Psoas muscle (tissue), 8 donors: ENCODE data around the gene SEZ6L. TPM values are rescaled to one million over a fixed set of nuclear protein-coding genes. Genes with fewer than 3 reads are reported as not detected.

Source experiments
- ATAC-seq, 4 donors: fragments of 200-7000 bp; cut with Tn5 transposase; one replicate each; pipeline ENCODE4 v1.9.1; 2020; ENCODE audit warnings: moderate library complexity in 3 of 4, mild to moderate bottlenecking in 2 of 4
- DNase-seq, 2 donors: peaks; one replicate each; pipeline ENCODE4 v3.0.0-alpha.2; 2020
- H3K27ac ChIP-seq: fragments of 200-600 bp; one replicate; pipeline ENCODE4 v1.8.0; 2022
- H3K27me3 ChIP-seq, 3 donors: fragments of 200-600 bp in 1 of 3; one replicate each; pipeline versions ENCODE4 v1.6.1 to v1.8.0; 2013 to 2022; ENCODE audit warnings: low read length in 2 of 3, mild to moderate bottlenecking in 2 of 3, moderate library complexity in 1 of 3; ENCODE audit not compliant: insufficient read depth in 3 of 3
- H3K36me3 ChIP-seq, 2 donors: fragments of 200-600 bp in 1 of 2; one replicate each; pipeline versions ENCODE4 v1.6.1 to v1.8.0; 2013 to 2022; ENCODE audit warnings: low read depth in 1 of 2, mild to moderate bottlenecking in 1 of 2, moderate library complexity in 1 of 2; ENCODE audit not compliant: insufficient read depth in 1 of 2
- H3K4me1 ChIP-seq: fragments of 200-600 bp; one replicate; pipeline ENCODE4 v1.8.0; 2022
- H3K4me3 ChIP-seq: fragments of 200-600 bp; one replicate; pipeline ENCODE4 v1.8.0; 2022; ENCODE audit warnings: mild to moderate bottlenecking
- H3K9me3 ChIP-seq: fragments of 200-600 bp; one replicate; pipeline ENCODE4 v1.8.0; 2022
- CTCF ChIP-seq: fragments of 200-600 bp; IDR thresholded peaks from one replicate; pipeline ENCODE4 v1.8.0; 2022; ENCODE audit warnings: antibody characterized with exemption
- WGBS, 3 donors: extraction: QIAGEN DNeasy Blood & Tissue Kit; methylation state at CpG; one replicate each; pipeline versions ENCODE4 v1.1.6 to v1.1.7; 2013; 5-methylcytosine and 5-hydroxymethylcytosine counted together
- intact Hi-C, 2 donors: fragments of 100-400 bp; cut with DNase I; formaldehyde crosslinking; loops; one replicate each; pipeline versions ENCODE4 v1.11.0 to v1.14.2; 2022
- polyA plus RNA-seq, 3 donors: library from polyadenylated mRNA; stranded (reverse); fragments of 200-250 nt; gene quantifications; one replicate each; pipeline ENCODE4 v1.2.3, GENCODE V29; 2013
- total RNA-seq, 4 donors: library from RNA; stranded (reverse); fragmentation: NEBNext Ultra II Directional in 2 of 4; extraction: Animal tissue kit (Norgen Biotek cat#: 25700) in 2 of 4; gene quantifications; one replicate each; pipeline versions ENCODE4 v1.2.1 to v1.2.4, GENCODE V29; 2021 to 2023
- donor health status: healthy with polysubstance abuse.
- donor health status: DM: no; HTN: no; CAD: no; lungs with moderate emphysema.
- donor health status: Bipolar disorder and iron deficiency.
- donor health status: healthy.
- donor health status: DM: yes; HTN: yes; CAD: no.
- donor health status: DM: no; HTN: no; CAD: no.
- donor health status: DM: no; HTN: no; CAD: no.
- donor health status: DM: yes; HTN: yes; CAD: no.

SEZ6L gene
- total and polyA plus RNA-seq, 7 donors = 0.04 to 0.06 TPM; not detected in 5

GRCh38 chr22:26238596-26238995 lies 69.3 kb downstream of the SEZ6L start:
- H3K4me3 ChIP-seq = no peak overlapping the region
- ATAC-seq (no peak), DNase-seq (no peak)
- no peaks in the 10 kb centered on the region for H3K9me3 ChIP-seq
- H3K27ac ChIP-seq = no peak overlapping the region
- intact Hi-C loops = no loop called here
- TF ChIP-seq CTCF = no peak
- H3K27me3 ChIP-seq = no peaks in the 10 kb centered on the region
- WGBS, 3 donors = 53 to 73% (median 59%) methylated on average over 3 of the region's 3 CpGs
- H3K36me3 ChIP-seq = no peaks in the 10 kb centered on the region
- peaks cover 13% of the 10 kb centered on the region for H3K4me1 ChIP-seq

- WGBS, 3 donors = 74 to 77% (median 75%) methylated on average over 4 of the region's 4 CpGs
These were observed 70.3 kb downstream of the SEZ6L start for GRCh38 chr22:26239581-26239980.

GRCh38 chr22:26241361-26241760 lies 72.1 kb downstream of the SEZ6L start:
- ATAC-seq (no peak), DNase-seq (no peak)
- H3K4me1 ChIP-seq = no peaks in the 10 kb centered on the region
- H3K36me3 ChIP-seq = no peaks in the 10 kb centered on the region
- WGBS, 3 donors = 75 to 87% (median 85%) methylated on average over 8 of the region's 8 CpGs
- TF ChIP-seq CTCF = no peak
- no peaks in the 10 kb centered on the region for H3K27me3 ChIP-seq
- H3K9me3 ChIP-seq = no peaks in the 10 kb centered on the region
- no peak overlapping the region for H3K27ac ChIP-seq
- intact Hi-C loops = no loop called here
- no peak overlapping the region for H3K4me3 ChIP-seq

More at GRCh38 chr22:26239581-26239980, 70.3 kb downstream of the SEZ6L start:
- Histone ChIP-seq H3K27me3 (no peaks in the 10 kb centered on the region), H3K4me1 (peaks cover 4% of the 10 kb centered on the region), H3K4me3 (no peak overlapping the region), H3K9me3 (no peaks in the 10 kb centered on the region), H3K27ac (no peak overlapping the region), H3K36me3 (no peaks in the 10 kb centered on the region)
- ATAC-seq (no peak), DNase-seq (no peak)
- intact Hi-C loops = no loop called here
- TF ChIP-seq CTCF = no peak

GRCh38 chr22:26245001-26245400 lies 75.7 kb downstream of the SEZ6L start:
- Histone ChIP-seq H3K9me3 (no peaks in the 10 kb centered on the region), H3K4me3 (no peak overlapping the region), H3K27me3 (peaks cover 0 to under 1% (median 0%) of the 10 kb centered on the region in 3 donors), H3K4me1 (no peaks in the 10 kb centered on the region), H3K36me3 (no peaks in the 10 kb centered on the region), H3K27ac (no peak overlapping the region)
- ATAC-seq = no peak
- intact Hi-C loops = no loop called here
- TF ChIP-seq CTCF = no peak
- 54 to 62% (median 60%) methylated on average over 7 of the region's 7 CpGs for WGBS, 3 donors
- no peak for DNase-seq

- TF ChIP-seq CTCF = no peak
- H3K36me3 ChIP-seq = no peaks in the 10 kb centered on the region
- intact Hi-C loops = no loop called here
- H3K27me3 ChIP-seq = peaks cover 0 to 7% (median 0%) of the 10 kb centered on the region in 3 donors
- ATAC-seq (no peak), DNase-seq (no peak)
- WGBS, 3 donors = 80 to 82% (median 80%) methylated on average over 7 of the region's 7 CpGs
- no peaks in the 10 kb centered on the region for H3K4me1 ChIP-seq
- H3K9me3 ChIP-seq = no peaks in the 10 kb centered on the region
- no peak overlapping the region for H3K4me3 ChIP-seq
- H3K27ac ChIP-seq = no peak overlapping the region
These were observed 77.3 kb downstream of the SEZ6L start for GRCh38 chr22:26246552-26246951.
